ENCODE data around the gene LYVE1. TPM values are rescaled to one million over a fixed set of nuclear protein-coding genes. Genes with fewer than 3 reads are reported as not detected.
A peak's percentile ranks its signal among the peaks of the same experiment; 100 is the strongest.

LYVE1 gene
- total and polyA plus RNA-seq, 12 donors = 5.3 to 118 (median 21.0) TPM

GRCh38 chr11:10542776-10543175 lies 25.7 kb downstream of the LYVE1 start:
- no peak overlapping the region for H3K4me3 ChIP-seq
- no peaks in the 10 kb centered on the region for H3K9me3 ChIP-seq
- no peak for ATAC-seq
- intact Hi-C loops (cut with DNase I) = loop anchor here in 2 of 10 donors (10.0 kb wide), 1 partner anchor 192 kb away; no protein-coding TSS in a partner anchor
- WGBS, 2 donors = 94 to 96% methylated on average over 3 of the region's 3 CpGs
- peaks cover 0 to 17% (median 11%) of the 10 kb centered on the region in 9 donors for H3K4me1 ChIP-seq
- no peaks in the 10 kb centered on the region for H3K27me3 ChIP-seq
- no peak overlapping the region for H3K27ac ChIP-seq
- H3K36me3 ChIP-seq = no peaks in the 10 kb centered on the region
- no peak for DNase-seq
- TF ChIP-seq, protein P1, sequence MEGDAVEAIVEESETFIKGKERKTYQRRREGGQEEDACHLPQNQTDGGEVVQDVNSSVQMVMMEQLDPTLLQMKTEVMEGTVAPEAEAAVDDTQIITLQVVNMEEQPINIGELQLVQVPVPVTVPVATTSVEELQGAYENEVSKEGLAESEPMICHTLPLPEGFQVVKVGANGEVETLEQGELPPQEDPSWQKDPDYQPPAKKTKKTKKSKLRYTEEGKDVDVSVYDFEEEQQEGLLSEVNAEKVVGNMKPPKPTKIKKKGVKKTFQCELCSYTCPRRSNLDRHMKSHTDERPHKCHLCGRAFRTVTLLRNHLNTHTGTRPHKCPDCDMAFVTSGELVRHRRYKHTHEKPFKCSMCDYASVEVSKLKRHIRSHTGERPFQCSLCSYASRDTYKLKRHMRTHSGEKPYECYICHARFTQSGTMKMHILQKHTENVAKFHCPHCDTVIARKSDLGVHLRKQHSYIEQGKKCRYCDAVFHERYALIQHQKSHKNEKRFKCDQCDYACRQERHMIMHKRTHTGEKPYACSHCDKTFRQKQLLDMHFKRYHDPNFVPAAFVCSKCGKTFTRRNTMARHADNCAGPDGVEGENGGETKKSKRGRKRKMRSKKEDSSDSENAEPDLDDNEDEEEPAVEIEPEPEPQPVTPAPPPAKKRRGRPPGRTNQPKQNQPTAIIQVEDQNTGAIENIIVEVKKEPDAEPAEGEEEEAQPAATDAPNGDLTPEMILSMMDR (IDR thresholded peaks at IDR 0.05) = no peak

- no peak for DNase-seq
- Histone ChIP-seq H3K4me3 (peak overlapping the region in 9 of 10 donors; percentile 70 to 95 (median 89)), H3K36me3 (no peaks in the 10 kb centered on the region), H3K27ac (peak overlapping the region in 6 of 10 donors; percentile 83 to 92 (median 90)), H3K27me3 (no peaks in the 10 kb centered on the region), H3K9me3 (no peaks in the 10 kb centered on the region), H3K4me1 (peaks cover 0 to 21% (median 11%) of the 10 kb centered on the region in 9 donors)
- ATAC-seq = no peak
- intact Hi-C loops (cut with DNase I) = loop anchor here in 2 of 10 donors (10.0 kb wide), 1 partner anchor 193 kb away; no protein-coding TSS in a partner anchor
- 54 to 58% methylated on average over 5 of the region's 5 CpGs for WGBS, 2 donors
- TF ChIP-seq, protein P1 (IDR thresholded peaks at IDR 0.05) = no peak
Measured at GRCh38 chr11:10541561-10541930, 26.9 kb downstream of the LYVE1 start.

- H3K4me3 ChIP-seq = peak within 1 kb of the TSS; percentile 70 to 95 (median 89)
- H3K9me3 ChIP-seq = no peaks in the 10 kb centered on the region
- WGBS, 2 donors = 0% methylated on average over 54 of the region's 54 CpGs
- ATAC-seq (peak; percentile 100), DNase-seq (peak; percentile 95 to 97)
- peak within 1 kb of the TSS; percentile 44 to 92 (median 90) for H3K27ac ChIP-seq
- TF ChIP-seq, protein P1 (IDR thresholded peaks at IDR 0.05) = peak; percentile 55 to 94 (median 82)
- intact Hi-C loops (cut with DNase I) = loop anchor here in 2 of 10 donors (10.0 kb wide), 1 partner anchor 194 kb away; no protein-coding TSS in a partner anchor
- peaks cover 0 to 22% (median 11%) of the 10 kb centered on the region in 9 donors for H3K4me1 ChIP-seq
- H3K27me3 ChIP-seq = no peaks in the 10 kb centered on the region
- no peaks in the 10 kb centered on the region for H3K36me3 ChIP-seq
Measured at GRCh38 chr11:10540915-10541560, 27.4 kb downstream of the LYVE1 start, which contains the start of gene RNF141. RNF141 (minus strand) TSS chr11:10541187; CDS start chr11:10534158, 7,029 bp downstream.

GRCh38 chr11:10540546-10540914 lies 27.9 kb downstream of the LYVE1 start:
- H3K36me3 ChIP-seq = no peaks in the 10 kb centered on the region
- intact Hi-C loops (cut with DNase I) = loop anchor here in 2 of 10 donors (10.0 kb wide), 1 partner anchor 194 kb away; no protein-coding TSS in a partner anchor
- peak overlapping the region; percentile 44 to 92 (median 90) for H3K27ac ChIP-seq
- no peaks in the 10 kb centered on the region for H3K27me3 ChIP-seq
- TF ChIP-seq, protein P1 (IDR thresholded peaks at IDR 0.05) = no peak
- ATAC-seq = peak; percentile 13 to 72 (median 59)
- H3K4me1 ChIP-seq = peaks cover 0 to 24% (median 11%) of the 10 kb centered on the region in 9 donors
- DNase-seq = no peak
- 0% methylated on average over 25 of the region's 25 CpGs for WGBS, 2 donors
- H3K9me3 ChIP-seq = no peaks in the 10 kb centered on the region
- H3K4me3 ChIP-seq = peak overlapping the region; percentile 70 to 95 (median 89)

Measured in heart right ventricle (tissue), 16 donors.